ENCODE measurements around the gene EPC2. TPM values are rescaled to one million over a fixed set of nuclear protein-coding genes. Genes with fewer than 3 reads are reported as not detected.

Gene EPC2
- total and polyA plus RNA-seq, 10 of the 15 experiments (the other 5 are each of a cell fraction or from before 2014, with no cell fraction given): 2.0 to 16.5 (median 10.8) TPM

- TF ChIP-seq, protein P1, sequence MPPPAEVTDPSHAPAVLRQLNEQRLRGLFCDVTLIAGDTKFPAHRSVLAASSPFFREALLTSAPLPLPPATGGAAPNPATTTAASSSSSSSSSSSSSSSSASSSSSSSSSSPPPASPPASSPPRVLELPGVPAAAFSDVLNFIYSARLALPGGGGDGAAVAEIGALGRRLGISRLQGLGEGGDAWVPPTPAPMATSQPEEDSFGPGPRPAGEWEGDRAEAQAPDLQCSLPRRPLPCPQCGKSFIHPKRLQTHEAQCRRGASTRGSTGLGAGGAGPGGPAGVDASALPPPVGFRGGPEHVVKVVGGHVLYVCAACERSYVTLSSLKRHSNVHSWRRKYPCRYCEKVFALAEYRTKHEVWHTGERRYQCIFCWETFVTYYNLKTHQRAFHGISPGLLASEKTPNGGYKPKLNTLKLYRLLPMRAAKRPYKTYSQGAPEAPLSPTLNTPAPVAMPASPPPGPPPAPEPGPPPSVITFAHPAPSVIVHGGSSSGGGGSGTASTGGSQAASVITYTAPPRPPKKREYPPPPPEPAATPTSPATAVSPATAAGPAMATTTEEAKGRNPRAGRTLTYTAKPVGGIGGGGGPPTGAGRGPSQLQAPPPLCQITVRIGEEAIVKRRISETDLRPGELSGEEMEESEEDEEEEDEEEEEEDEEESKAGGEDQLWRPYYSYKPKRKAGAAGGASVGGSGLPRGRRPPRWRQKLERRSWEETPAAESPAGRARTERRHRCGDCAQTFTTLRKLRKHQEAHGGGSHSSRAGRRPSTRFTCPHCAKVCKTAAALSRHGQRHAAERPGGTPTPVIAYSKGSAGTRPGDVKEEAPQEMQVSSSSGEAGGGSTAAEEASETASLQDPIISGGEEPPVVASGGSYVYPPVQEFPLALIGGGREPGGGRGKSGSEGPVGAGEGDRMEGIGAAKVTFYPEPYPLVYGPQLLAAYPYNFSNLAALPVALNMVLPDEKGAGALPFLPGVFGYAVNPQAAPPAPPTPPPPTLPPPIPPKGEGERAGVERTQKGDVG (CRISPR knock-in tag; IDR thresholded peaks at IDR 0.05): no peak
- TF ChIP-seq ZNF384 (IDR thresholded peaks at IDR 0.05; ENCODE audit: borderline replicate concordance, low read depth, low read length) (no peak), ZNF217 (IDR thresholded peaks at IDR 0.05) (peak; percentile 96), MTA2 (IDR thresholded peaks at IDR 0.05; ENCODE audit: low read depth) (peak; percentile 74), NBN (IDR thresholded peaks at IDR 0.05) (no peak), RAD21 (IDR thresholded peaks at IDR 0.05; ENCODE audit: insufficient read depth, low read depth, low read length) (no peak), MXI1 (IDR thresholded peaks at IDR 0.05; ENCODE audit: low read depth, low read length) (no peak), SUZ12 (IDR thresholded peaks at IDR 0.05; ENCODE audit: unreplicated experiment) (no peak), REST (IDR thresholded peaks at IDR 0.05; ENCODE audit: low read depth, low read length) (no peak; the same call in 1 of the 2 replicates)
- TF ChIP-seq, protein P2, sequence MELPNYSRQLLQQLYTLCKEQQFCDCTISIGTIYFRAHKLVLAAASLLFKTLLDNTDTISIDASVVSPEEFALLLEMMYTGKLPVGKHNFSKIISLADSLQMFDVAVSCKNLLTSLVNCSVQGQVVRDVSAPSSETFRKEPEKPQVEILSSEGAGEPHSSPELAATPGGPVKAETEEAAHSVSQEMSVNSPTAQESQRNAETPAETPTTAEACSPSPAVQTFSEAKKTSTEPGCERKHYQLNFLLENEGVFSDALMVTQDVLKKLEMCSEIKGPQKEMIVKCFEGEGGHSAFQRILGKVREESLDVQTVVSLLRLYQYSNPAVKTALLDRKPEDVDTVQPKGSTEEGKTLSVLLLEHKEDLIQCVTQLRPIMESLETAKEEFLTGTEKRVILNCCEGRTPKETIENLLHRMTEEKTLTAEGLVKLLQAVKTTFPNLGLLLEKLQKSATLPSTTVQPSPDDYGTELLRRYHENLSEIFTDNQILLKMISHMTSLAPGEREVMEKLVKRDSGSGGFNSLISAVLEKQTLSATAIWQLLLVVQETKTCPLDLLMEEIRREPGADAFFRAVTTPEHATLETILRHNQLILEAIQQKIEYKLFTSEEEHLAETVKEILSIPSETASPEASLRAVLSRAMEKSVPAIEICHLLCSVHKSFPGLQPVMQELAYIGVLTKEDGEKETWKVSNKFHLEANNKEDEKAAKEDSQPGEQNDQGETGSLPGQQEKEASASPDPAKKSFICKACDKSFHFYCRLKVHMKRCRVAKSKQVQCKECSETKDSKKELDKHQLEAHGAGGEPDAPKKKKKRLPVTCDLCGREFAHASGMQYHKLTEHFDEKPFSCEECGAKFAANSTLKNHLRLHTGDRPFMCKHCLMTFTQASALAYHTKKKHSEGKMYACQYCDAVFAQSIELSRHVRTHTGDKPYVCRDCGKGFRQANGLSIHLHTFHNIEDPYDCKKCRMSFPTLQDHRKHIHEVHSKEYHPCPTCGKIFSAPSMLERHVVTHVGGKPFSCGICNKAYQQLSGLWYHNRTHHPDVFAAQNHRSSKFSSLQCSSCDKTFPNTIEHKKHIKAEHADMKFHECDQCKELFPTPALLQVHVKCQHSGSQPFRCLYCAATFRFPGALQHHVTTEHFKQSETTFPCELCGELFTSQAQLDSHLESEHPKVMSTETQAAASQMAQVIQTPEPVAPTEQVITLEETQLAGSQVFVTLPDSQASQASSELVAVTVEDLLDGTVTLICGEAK (IDR thresholded peaks at IDR 0.05; ENCODE audit: borderline replicate concordance): no peak
- TF ChIP-seq, protein P3, sequence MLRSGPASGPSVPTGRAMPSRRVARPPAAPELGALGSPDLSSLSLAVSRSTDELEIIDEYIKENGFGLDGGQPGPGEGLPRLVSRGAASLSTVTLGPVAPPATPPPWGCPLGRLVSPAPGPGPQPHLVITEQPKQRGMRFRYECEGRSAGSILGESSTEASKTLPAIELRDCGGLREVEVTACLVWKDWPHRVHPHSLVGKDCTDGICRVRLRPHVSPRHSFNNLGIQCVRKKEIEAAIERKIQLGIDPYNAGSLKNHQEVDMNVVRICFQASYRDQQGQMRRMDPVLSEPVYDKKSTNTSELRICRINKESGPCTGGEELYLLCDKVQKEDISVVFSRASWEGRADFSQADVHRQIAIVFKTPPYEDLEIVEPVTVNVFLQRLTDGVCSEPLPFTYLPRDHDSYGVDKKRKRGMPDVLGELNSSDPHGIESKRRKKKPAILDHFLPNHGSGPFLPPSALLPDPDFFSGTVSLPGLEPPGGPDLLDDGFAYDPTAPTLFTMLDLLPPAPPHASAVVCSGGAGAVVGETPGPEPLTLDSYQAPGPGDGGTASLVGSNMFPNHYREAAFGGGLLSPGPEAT (IDR thresholded peaks at IDR 0.05; ENCODE audit: low read depth): peak; percentile 40; the same call in 1 of the 2 replicates
- TF ChIP-seq, protein P4, sequence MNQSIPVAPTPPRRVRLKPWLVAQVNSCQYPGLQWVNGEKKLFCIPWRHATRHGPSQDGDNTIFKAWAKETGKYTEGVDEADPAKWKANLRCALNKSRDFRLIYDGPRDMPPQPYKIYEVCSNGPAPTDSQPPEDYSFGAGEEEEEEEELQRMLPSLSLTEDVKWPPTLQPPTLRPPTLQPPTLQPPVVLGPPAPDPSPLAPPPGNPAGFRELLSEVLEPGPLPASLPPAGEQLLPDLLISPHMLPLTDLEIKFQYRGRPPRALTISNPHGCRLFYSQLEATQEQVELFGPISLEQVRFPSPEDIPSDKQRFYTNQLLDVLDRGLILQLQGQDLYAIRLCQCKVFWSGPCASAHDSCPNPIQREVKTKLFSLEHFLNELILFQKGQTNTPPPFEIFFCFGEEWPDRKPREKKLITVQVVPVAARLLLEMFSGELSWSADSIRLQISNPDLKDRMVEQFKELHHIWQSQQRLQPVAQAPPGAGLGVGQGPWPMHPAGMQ (IDR thresholded peaks at IDR 0.05; ENCODE audit: borderline replicate concordance): no peak
- TF ChIP-seq, protein P5, sequence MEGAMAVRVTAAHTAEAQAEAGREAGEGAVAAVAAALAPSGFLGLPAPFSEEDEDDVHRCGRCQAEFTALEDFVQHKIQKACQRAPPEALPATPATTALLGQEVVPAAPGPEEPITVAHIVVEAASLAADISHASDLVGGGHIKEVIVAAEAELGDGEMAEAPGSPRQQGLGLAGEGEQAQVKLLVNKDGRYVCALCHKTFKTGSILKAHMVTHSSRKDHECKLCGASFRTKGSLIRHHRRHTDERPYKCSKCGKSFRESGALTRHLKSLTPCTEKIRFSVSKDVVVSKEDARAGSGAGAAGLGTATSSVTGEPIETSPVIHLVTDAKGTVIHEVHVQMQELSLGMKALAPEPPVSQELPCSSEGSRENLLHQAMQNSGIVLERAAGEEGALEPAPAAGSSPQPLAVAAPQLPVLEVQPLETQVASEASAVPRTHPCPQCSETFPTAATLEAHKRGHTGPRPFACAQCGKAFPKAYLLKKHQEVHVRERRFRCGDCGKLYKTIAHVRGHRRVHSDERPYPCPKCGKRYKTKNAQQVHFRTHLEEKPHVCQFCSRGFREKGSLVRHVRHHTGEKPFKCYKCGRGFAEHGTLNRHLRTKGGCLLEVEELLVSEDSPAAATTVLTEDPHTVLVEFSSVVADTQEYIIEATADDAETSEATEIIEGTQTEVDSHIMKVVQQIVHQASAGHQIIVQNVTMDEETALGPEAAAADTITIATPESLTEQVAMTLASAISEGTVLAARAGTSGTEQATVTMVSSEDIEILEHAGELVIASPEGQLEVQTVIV (IDR thresholded peaks at IDR 0.05; ENCODE audit: borderline replicate concordance, partially characterized antibody): no peak
These were observed 41.0 kb upstream of the EPC2 start (continued) for GRCh38 chr2:148603562-148603920.
